PFSK-1 (cell line): ENCODE measurements around the gene CCDC186.

Source experiments
- POLR2AphosphoS5 ChIP-seq: IDR thresholded peaks from 2 replicates; pipeline ENCODE4 v1.6.1; 2012; ENCODE audit warnings: low read depth, mild to moderate bottlenecking, control low read depth, low read length, moderate library complexity
- SIN3A ChIP-seq: IDR thresholded peaks from 2 replicates; pipeline ENCODE4 v1.6.1; 2012; ENCODE audit warnings: mild to moderate bottlenecking, low read length, moderate library complexity, borderline replicate concordance; ENCODE audit not compliant: insufficient read depth
- TAF1 ChIP-seq: IDR thresholded peaks from 2 replicates; pipeline ENCODE4 v1.6.1; 2012; ENCODE audit warnings: low read length, control low read depth, borderline replicate concordance; ENCODE audit not compliant: insufficient read depth
- TF ChIP-seq, protein P1 (sequence below), 2 experiments: IDR thresholded peaks; 2 replicates each; pipeline versions ENCODE4 v1.6.1 to v1.8.0; 2011 to 2012; ENCODE audit warnings: low read depth in 2 of 2, low read length in 2 of 2, control low read depth in 1 of 2, inconsistent platforms in 1 of 2, mild to moderate bottlenecking in 1 of 2, moderate library complexity in 1 of 2; ENCODE audit not compliant: insufficient read depth in 1 of 2

DNA sequence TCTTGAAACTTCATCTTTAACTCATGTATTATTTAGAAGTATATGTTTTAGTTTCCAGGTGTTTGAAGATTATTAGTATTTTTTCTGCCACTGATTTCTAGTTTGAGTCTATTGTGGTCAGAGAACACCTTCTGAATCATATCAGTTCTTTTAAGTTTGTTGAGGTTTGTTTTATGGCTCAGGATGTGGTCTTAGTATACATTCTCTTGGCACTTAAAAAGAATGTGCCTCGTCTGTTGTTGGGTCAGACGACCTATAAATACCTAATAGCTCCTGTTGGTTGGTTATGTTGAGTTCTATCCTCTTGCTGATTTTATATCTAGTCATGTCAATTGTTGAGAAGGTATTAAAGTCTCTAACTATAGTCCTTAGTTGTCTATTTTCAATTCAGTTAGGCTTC is 21.1 kb upstream of the CCDC186 start:
- TF ChIP-seq SIN3A (no peak), POLR2AphosphoS5 (no peak), TAF1 (no peak)
- TF ChIP-seq, protein P1, sequence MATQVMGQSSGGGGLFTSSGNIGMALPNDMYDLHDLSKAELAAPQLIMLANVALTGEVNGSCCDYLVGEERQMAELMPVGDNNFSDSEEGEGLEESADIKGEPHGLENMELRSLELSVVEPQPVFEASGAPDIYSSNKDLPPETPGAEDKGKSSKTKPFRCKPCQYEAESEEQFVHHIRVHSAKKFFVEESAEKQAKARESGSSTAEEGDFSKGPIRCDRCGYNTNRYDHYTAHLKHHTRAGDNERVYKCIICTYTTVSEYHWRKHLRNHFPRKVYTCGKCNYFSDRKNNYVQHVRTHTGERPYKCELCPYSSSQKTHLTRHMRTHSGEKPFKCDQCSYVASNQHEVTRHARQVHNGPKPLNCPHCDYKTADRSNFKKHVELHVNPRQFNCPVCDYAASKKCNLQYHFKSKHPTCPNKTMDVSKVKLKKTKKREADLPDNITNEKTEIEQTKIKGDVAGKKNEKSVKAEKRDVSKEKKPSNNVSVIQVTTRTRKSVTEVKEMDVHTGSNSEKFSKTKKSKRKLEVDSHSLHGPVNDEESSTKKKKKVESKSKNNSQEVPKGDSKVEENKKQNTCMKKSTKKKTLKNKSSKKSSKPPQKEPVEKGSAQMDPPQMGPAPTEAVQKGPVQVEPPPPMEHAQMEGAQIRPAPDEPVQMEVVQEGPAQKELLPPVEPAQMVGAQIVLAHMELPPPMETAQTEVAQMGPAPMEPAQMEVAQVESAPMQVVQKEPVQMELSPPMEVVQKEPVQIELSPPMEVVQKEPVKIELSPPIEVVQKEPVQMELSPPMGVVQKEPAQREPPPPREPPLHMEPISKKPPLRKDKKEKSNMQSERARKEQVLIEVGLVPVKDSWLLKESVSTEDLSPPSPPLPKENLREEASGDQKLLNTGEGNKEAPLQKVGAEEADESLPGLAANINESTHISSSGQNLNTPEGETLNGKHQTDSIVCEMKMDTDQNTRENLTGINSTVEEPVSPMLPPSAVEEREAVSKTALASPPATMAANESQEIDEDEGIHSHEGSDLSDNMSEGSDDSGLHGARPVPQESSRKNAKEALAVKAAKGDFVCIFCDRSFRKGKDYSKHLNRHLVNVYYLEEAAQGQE (IDR thresholded peaks at IDR 0.05; ENCODE audit: insufficient read depth in 1 of 2, low read depth in 2 of 2, low read length in 2 of 2) = no peak
